Peyer's patch (tissue), 4 donors: ENCODE results near the gene RSPH1. TPM values are rescaled to one million over a fixed set of nuclear protein-coding genes. Genes with fewer than 3 reads are reported as not detected.

Experiments used
- DNase-seq, 3 donors: peaks; one replicate each; pipeline ENCODE4 v3.0.0-alpha.2; 2017 to 2019
- H3K27ac ChIP-seq, 4 donors: fragments of 200-600 bp; sonication (generic); one replicate each; pipeline ENCODE4 v1.5.1; 2016 to 2019
- H3K27me3 ChIP-seq, 2 donors: fragments of 200-600 bp; sonication (generic); one replicate each; pipeline ENCODE4 v1.5.1; 2019
- H3K36me3 ChIP-seq, 3 donors: fragments of 200-600 bp; sonication (generic); one replicate each; pipeline ENCODE4 v1.5.1; 2016 to 2019
- H3K4me1 ChIP-seq, 4 donors: fragments of 200-600 bp; sonication (generic); one replicate each; pipeline ENCODE4 v1.5.1; 2016 to 2019
- H3K4me3 ChIP-seq, 4 donors: fragments of 200-600 bp; sonication (generic); 1 replicate in 3 of 4; 2 replicates in 1 of 4; pipeline ENCODE4 v1.5.1; 2016 to 2019; ENCODE audit warnings: mild to moderate bottlenecking in 1 of 4
- H3K9me3 ChIP-seq, 4 donors: fragments of 200-600 bp; sonication (generic); one replicate each; pipeline ENCODE4 v1.5.1; 2016 to 2019; ENCODE audit warnings: mild to moderate bottlenecking in 1 of 4
- POLR2A ChIP-seq, 2 donors: fragments of 450-650 bp; IDR thresholded peaks; one replicate each; pipeline ENCODE4 v1.5.1; 2017; ENCODE audit warnings: antibody characterized with exemption in 2 of 2, mild to moderate bottlenecking in 2 of 2, moderate library complexity in 2 of 2
- total RNA-seq, 4 donors: library from RNA; depleted of rRNA; stranded (reverse); fragments of >200 nt; gene quantifications; one replicate each; pipeline ENCODE4 v1.1.0, GENCODE V29; 2016
- TF ChIP-seq, protein P1 (sequence below), 6 experiments: fragments of 450-650 bp in 4 of 6; fragments of 200-600 bp in 2 of 6; sonication (generic) in 1 of 6; IDR thresholded peaks; one replicate each; pipeline ENCODE4 v1.5.1; 2017 to 2019; ENCODE audit warnings: antibody characterized with exemption in 6 of 6, mild to moderate bottlenecking in 3 of 6, moderate library complexity in 1 of 6

The RSPH1 gene
- total RNA-seq, 4 donors from 2014 or later, result 2.5 to 11.0 (median 6.7) TPM

DNA sequence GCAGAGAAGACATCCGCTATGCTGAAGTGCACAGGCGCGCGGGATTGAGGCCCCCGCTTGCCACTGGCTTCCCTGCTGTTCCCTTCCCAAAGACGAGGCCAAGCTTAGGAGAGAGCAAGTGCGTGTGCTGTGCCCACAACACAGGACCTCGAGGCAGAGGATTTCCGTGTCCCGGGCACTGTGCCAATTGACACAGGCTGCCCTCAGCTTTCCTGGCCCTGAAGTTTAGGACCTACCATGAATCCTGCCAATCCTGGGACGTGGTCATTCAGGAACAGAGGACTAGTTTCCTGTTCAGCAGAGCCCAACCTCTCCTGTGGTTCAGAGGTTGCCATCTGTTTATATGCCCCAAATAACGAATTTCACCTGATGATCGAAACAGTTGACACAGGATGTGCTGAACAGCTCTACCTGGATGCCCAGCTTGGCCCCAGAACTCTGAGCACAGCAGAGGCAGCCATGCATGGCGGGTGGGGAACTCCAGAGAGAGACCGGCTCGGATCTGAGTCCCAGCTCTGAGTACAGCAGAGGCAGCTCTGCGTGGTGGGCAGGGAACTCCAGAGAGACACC is 39.7 kb upstream of the RSPH1 start:
- TF ChIP-seq, protein P1, sequence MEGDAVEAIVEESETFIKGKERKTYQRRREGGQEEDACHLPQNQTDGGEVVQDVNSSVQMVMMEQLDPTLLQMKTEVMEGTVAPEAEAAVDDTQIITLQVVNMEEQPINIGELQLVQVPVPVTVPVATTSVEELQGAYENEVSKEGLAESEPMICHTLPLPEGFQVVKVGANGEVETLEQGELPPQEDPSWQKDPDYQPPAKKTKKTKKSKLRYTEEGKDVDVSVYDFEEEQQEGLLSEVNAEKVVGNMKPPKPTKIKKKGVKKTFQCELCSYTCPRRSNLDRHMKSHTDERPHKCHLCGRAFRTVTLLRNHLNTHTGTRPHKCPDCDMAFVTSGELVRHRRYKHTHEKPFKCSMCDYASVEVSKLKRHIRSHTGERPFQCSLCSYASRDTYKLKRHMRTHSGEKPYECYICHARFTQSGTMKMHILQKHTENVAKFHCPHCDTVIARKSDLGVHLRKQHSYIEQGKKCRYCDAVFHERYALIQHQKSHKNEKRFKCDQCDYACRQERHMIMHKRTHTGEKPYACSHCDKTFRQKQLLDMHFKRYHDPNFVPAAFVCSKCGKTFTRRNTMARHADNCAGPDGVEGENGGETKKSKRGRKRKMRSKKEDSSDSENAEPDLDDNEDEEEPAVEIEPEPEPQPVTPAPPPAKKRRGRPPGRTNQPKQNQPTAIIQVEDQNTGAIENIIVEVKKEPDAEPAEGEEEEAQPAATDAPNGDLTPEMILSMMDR (IDR thresholded peaks at IDR 0.05), result no peak
- no peak for TF ChIP-seq POLR2A (IDR thresholded peaks at IDR 0.05)
- peaks cover 0 to 40% (median 0%) of the 10 kb centered on the region in 3 donors for H3K36me3 ChIP-seq
- H3K27me3 ChIP-seq, result no peaks in the 10 kb centered on the region
- H3K4me3 ChIP-seq, result no peak overlapping the region
- peaks cover 6 to 50% (median 13%) of the 10 kb centered on the region in 4 donors for H3K4me1 ChIP-seq
- peak overlapping the region in 3 of 4 donors; percentile 25 to 76 (median 72) for H3K27ac ChIP-seq
- peak; percentile 64 to 79 (median 78) for DNase-seq
- no peaks in the 10 kb centered on the region for H3K9me3 ChIP-seq

DNA sequence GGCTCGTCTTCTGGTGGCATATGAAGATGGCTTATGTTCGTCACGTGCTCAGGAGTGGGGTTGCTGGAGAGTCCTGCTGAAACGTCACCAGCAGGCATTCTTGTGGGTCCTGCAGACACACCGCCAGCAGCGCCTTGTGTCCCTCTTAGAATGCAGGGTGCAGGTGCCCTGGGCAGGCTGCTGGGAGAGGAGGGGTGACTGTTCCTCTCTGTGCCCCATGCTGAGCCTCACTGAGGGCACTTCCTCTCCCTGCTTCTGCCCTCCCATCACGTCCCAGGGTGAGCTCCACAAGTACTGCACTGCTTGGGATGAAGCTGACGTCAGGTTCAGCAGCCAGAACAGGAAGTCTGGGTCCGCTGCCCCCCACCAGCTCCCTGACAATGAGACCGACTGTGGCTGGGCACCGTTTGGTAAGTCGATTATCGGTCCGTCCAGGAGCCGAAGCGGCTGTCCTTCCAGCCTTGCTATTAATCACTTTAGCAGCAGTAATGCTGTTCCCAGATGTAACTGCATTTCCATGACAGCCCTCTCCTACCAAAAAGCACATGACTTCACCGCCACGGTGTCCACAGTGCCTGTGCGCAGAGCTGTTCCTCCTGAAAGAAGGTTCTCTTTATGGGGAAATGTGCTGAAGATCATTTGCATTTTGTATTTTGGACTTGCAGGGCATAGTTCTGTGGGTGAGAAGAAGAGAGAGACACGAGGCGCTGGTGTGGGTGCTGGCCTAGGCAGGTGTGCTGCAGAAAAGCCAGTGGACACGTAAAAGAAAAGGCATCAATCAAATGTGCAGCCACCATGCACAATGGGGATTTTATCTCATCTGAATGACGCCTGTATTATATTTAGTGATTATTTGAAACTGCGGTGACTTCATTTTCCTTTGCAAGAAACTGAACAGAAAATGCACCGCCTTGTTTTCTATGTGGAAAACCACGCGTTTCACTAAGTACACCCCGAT is 38.7 kb upstream of the RSPH1 start:
- peaks cover 0 to 37% (median 0%) of the 10 kb centered on the region in 3 donors for H3K36me3 ChIP-seq
- peak overlapping the region in 2 of 4 donors; percentile 1 to 12 for H3K4me3 ChIP-seq
- H3K27ac ChIP-seq, result peak overlapping the region; percentile 50 to 76 (median 68)
- H3K27me3 ChIP-seq, result no peaks in the 10 kb centered on the region
- DNase-seq, result peak; percentile 61 to 79 (median 67)
- no peaks in the 10 kb centered on the region for H3K9me3 ChIP-seq
- peaks cover 6 to 50% (median 13%) of the 10 kb centered on the region in 4 donors for H3K4me1 ChIP-seq
- TF ChIP-seq POLR2A (IDR thresholded peaks at IDR 0.05), result no peak
- TF ChIP-seq, protein P1 (IDR thresholded peaks at IDR 0.05), result no peak

- peak in 1 of 3 donors; percentile 39 for DNase-seq
- no peaks in the 10 kb centered on the region for H3K27me3 ChIP-seq
- peaks cover 6 to 51% (median 13%) of the 10 kb centered on the region in 4 donors for H3K4me1 ChIP-seq
- H3K27ac ChIP-seq, result peak overlapping the region; percentile 50 to 76 (median 68)
- no peak for TF ChIP-seq POLR2A (IDR thresholded peaks at IDR 0.05)
- H3K9me3 ChIP-seq, result no peaks in the 10 kb centered on the region
- peak overlapping the region in 1 of 4 donors; percentile 12 for H3K4me3 ChIP-seq
- peaks cover 0 to 33% (median 0%) of the 10 kb centered on the region in 3 donors for H3K36me3 ChIP-seq
Observed at GRCh38 chr21:42533963-42534355, 37.9 kb upstream of the RSPH1 start.

DNA sequence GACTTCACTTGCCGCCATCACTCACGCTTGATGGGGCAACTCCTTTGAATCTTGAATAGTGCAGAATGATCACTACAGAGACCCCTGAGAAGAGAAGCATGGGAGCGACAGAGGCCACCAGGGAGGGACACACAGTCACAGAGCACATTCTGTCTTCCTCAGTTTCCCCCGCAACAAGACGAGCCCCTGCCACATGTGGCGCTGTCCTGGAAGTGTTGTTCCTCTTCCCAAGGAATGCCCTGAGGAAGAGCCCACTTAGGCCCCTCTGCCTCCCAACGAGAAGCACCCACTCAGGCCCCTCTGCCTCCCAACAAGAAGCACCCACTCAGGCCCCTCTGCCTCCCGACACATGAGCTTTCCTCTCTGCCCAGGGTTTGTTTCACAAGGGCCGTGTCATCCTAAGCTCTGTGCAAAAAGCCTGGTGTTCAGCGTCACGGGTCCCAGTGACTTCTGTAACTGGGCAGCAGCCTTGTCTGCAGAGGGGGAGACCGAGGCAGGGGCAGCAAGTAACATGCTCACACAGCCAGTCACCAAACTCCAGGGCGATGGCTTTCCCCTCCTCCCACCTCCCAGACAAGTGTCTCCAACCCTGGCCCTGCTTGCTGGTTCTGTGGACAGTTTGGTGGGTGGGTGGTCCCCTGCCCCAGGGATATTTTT is 37.4 kb upstream of the RSPH1 start:
- Histone ChIP-seq H3K27ac (peak overlapping the region in 3 of 4 donors; percentile 42 to 76 (median 62)), H3K36me3 (peaks cover 0 to 33% (median 0%) of the 10 kb centered on the region in 3 donors), H3K4me1 (peaks cover 6 to 56% (median 14%) of the 10 kb centered on the region in 4 donors)

GRCh38 chr21:42532466-42533181 is 36.6 kb upstream of the RSPH1 start:
- TF ChIP-seq POLR2A (IDR thresholded peaks at IDR 0.05), result no peak
- TF ChIP-seq, protein P1 (IDR thresholded peaks at IDR 0.05), result no peak
- Histone ChIP-seq H3K27me3 (no peaks in the 10 kb centered on the region), H3K36me3 (peaks cover 0 to 29% (median 0%) of the 10 kb centered on the region in 3 donors), H3K4me3 (no peak overlapping the region), H3K27ac (peak overlapping the region in 3 of 4 donors; percentile 42 to 76 (median 62)), H3K4me1 (peaks cover 9 to 60% (median 19%) of the 10 kb centered on the region in 4 donors), H3K9me3 (no peaks in the 10 kb centered on the region)
- DNase-seq, result peak; percentile 71 to 89 (median 76)

More for the DNA sequence above, 37.4 kb upstream of the RSPH1 start:
- Histone ChIP-seq H3K4me3 (no peak overlapping the region), H3K9me3 (no peaks in the 10 kb centered on the region), H3K27me3 (no peaks in the 10 kb centered on the region)
- TF ChIP-seq, protein P1 (IDR thresholded peaks at IDR 0.05), result no peak
- TF ChIP-seq POLR2A (IDR thresholded peaks at IDR 0.05), result no peak
- peak in 1 of 3 donors; percentile 44 for DNase-seq
